IPS-15b (cell line): ENCODE measurements around the gene STK11.
"Not testable (repeated sequence)": the region's sequence is repeated elsewhere in the genome, so short reads cannot be mapped to it uniquely, and the experiment has no call there.

Experiments
- H3K27me3 ChIP-seq: one replicate; pipeline ENCODE4 v1.6.1; 2013; ENCODE audit warnings: low read length; ENCODE audit not compliant: control insufficient read depth, insufficient read depth
- H3K36me3 ChIP-seq: one replicate; pipeline ENCODE4 v1.6.1; 2013; ENCODE audit warnings: low read length; ENCODE audit not compliant: control insufficient read depth, insufficient read depth
- H3K4me1 ChIP-seq: one replicate; pipeline ENCODE4 v1.6.1; 2013; ENCODE audit warnings: mild to moderate bottlenecking, low read length; ENCODE audit not compliant: control insufficient read depth, insufficient read depth
- H3K4me3 ChIP-seq: one replicate; pipeline ENCODE4 v1.5.1; 2013; ENCODE audit warnings: low read depth, low read length
- H3K9ac ChIP-seq: one replicate; pipeline ENCODE4 v1.6.1; 2013; ENCODE audit warnings: low read depth, mild to moderate bottlenecking, low read length
- H3K9me3 ChIP-seq: one replicate; pipeline ENCODE4 v1.6.1; 2013; ENCODE audit warnings: mild to moderate bottlenecking, low read length; ENCODE audit not compliant: control insufficient read depth, insufficient read depth

STK11 gene

DNA sequence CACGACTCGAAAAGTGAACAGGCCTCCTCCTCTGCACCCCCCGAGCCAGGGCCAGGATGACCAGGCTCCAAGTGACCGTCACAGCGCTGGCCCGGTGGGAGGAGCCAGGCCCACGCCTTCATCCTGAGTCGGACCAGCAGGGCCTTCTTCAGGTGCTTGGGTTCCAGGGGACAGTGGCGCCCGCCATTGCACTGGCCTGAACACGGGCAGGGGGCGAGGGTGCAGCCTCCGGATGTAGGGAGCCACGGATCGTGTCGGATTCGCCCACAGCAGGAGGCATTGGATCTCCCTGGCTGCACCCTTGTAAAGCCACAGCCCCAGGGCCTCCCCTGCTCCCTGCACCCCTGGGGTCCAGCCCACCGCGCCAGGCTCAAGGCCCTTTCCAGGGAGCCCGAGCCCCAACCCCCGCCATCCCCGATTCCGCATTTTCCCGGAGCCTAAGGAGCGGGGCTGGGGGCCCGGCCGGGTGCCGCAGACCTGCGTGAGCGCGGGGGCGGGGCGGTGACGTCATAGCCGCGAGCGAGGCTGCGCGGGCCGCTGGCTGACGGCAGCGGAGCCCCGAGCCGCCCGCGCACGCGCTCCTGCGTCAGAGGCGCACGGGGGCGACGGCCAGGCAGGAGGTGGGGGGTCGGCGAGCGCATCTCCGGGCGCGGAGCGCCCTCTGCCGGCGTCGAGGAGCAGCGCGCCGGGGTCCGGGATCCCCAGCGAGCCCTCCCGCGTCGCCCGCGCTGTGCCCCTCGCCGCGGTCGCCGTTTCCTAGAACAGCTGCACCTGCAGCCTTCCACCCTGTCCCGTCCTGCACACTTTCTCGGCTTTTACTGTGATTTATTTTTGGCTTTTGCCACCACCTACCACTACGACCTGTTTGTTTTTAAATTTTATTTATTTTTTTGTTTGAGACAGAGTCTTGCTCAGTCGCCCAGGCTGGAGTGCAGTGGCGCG, 34.5 kb downstream of the STK11 start:
- no peaks in the 10 kb centered on the region for H3K4me1 ChIP-seq
- peak overlapping the region; percentile 49 for H3K4me3 ChIP-seq
- peak overlapping the region; percentile 79 for H3K9ac ChIP-seq
- no peaks in the 10 kb centered on the region for H3K9me3 ChIP-seq
- H3K36me3 ChIP-seq, result peaks cover 8% of the 10 kb centered on the region
- H3K27me3 ChIP-seq, result no peaks in the 10 kb centered on the region

DNA sequence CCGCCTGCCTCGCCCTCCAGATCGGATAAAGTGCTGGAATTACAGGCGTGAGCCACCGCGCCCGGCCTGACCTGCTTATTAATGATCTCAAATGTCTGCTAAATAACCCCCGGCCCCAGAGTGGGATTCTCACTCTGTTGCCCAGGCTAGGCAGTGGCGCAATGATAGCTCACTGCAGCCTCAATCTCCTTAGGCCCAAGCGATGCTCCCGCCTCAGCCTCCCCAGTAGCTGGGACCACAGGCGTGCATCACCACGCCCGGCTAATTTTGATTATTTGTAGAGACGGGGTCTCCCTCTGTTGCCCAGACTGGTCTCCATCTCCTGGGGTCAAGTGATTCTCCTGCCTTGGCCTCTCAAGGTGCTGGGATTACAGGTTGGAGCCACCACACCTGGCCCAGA, 35.3 kb downstream of the STK11 start:
- H3K9ac ChIP-seq, result no peak overlapping the region

DNA sequence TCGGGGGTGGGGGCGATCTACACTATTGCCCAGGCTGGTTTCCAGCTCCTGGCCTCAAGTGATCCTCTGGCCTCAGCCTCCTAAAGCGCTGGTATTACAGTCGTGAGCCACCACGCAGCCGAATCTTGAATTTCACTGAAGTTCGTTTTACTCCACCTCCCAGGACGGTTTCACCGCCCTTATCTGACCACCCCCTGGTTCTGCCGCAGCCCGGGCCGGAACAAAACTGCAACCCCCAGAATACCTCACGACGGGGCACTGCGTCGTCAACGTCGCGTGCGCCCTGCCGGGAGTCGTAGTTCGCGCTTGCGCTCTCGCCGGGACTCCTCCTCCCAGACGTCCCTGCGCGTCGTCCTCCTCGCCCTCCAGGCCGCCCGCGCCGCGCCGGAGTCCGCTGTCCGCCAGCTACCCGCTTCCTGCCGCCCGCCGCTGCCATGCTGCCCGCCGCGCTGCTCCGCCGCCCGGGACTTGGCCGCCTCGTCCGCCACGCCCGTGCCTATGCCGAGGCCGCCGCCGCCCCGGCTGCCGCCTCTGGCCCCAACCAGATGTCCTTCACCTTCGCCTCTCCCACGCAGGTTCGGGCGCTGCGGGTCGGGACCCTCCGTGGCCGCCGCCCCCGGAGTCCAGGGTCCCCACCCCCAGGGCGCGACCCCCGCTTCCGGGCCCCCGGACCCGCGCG, 36.0 kb downstream of the STK11 start, which contains the start of gene ATP5F1D:
Gene ATP5F1D, plus strand, starts transcription at position 335 of the 679 bp plus-strand sequence. Its CDS starts 100 bp downstream, at position 435.
- Histone ChIP-seq H3K4me3 (peak within 1 kb of the TSS; percentile 77), H3K36me3 (no peaks in the 10 kb centered on the region), H3K27me3 (no peaks in the 10 kb centered on the region), H3K9me3 (no peaks in the 10 kb centered on the region), H3K9ac (peak within 1 kb of the TSS; percentile 54), H3K4me1 (no peaks in the 10 kb centered on the region)

More for the DNA sequence above, 35.3 kb downstream of the STK11 start:
- Histone ChIP-seq H3K9me3 (no peaks in the 10 kb centered on the region), H3K4me3 (no peak overlapping the region), H3K36me3 (no peaks in the 10 kb centered on the region), H3K4me1 (no peaks in the 10 kb centered on the region), H3K27me3 (no peaks in the 10 kb centered on the region)

DNA sequence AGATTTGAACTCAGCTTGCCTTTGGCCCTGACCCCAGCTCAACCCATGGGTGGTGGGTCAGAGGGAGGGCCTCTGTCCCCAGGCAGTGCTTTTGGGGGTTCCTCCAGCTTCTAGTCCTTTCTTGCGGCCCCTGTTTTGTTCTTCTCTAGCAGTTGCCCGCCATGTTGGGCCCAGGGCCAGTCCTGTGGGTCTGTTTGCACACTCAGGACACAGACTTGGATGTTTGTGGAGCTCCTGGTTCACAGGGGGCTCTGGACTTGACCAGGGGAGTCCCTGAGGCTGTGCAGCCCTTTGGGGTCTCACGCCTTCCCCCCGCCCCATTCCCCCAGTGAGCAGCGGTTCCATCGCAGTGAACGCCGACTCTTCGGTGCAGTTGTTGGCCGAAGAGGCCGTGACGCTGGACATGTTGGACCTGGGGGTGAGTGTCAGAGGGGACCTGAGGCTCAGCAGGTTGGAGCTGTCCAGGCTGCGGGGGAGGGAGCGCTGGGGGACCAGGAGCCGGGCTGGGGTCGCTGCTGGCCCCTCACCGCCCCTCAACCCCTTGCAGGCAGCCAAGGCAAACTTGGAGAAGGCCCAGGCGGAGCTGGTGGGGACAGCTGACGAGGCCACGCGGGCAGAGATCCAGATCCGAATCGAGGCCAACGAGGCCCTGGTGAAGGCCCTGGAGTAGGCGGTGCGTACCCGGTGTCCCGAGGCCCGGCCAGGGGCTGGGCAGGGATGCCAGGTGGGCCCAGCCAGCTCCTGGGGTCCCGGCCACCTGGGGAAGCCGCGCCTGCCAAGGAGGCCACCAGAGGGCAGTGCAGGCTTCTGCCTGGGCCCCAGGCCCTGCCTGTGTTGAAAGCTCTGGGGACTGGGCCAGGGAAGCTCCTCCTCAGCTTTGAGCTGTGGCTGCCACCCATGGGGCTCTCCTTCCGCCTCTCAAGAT, 38.5 kb downstream of the STK11 start:
- Histone ChIP-seq H3K27me3 (no peaks in the 10 kb centered on the region), H3K4me3 (no peak overlapping the region), H3K9ac (no peak overlapping the region), H3K4me1 (no peaks in the 10 kb centered on the region), H3K9me3 (no peaks in the 10 kb centered on the region), H3K36me3 (no peaks in the 10 kb centered on the region)

DNA sequence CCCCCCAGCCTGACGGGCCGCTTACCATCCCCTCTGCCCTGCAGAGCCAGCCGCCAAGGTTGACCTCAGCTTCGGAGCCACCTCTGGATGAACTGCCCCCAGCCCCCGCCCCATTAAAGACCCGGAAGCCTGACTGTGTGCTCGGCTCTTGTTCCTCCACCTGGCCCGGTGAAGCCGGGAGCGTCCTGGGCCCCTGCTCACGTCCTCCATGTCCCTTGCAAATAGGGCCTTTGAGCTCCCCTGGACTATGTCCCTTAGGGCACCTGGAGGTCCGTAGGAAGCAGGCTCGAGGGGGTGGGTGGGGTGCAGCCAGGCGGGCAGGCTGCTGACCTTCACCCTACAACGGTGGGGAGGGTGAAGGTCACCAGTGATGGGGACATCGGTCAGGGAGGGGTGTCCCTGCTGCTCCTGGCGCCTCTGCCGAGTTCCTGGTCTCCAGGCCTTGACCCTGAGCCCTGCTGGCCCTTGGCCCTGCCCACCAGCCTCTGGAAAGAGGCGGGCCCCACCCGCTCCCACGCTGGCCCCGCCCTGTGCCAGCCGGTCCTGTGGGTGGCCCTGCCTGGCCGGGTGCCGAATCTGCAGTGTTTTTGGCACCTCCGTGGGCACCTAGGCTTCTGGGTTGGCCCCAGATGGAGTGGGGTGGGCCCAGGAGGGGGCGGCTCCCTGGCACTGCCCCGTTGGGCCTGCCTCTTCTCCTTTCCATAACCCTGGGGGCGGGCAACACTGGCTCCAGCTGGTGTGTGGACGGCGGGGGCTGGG, 39.3 kb downstream of the STK11 start:
- H3K9ac ChIP-seq, result no peak overlapping the region
- no peaks in the 10 kb centered on the region for H3K9me3 ChIP-seq
- no peaks in the 10 kb centered on the region for H3K36me3 ChIP-seq
- no peaks in the 10 kb centered on the region for H3K4me1 ChIP-seq
- no peaks in the 10 kb centered on the region for H3K27me3 ChIP-seq
- no peak overlapping the region for H3K4me3 ChIP-seq

DNA sequence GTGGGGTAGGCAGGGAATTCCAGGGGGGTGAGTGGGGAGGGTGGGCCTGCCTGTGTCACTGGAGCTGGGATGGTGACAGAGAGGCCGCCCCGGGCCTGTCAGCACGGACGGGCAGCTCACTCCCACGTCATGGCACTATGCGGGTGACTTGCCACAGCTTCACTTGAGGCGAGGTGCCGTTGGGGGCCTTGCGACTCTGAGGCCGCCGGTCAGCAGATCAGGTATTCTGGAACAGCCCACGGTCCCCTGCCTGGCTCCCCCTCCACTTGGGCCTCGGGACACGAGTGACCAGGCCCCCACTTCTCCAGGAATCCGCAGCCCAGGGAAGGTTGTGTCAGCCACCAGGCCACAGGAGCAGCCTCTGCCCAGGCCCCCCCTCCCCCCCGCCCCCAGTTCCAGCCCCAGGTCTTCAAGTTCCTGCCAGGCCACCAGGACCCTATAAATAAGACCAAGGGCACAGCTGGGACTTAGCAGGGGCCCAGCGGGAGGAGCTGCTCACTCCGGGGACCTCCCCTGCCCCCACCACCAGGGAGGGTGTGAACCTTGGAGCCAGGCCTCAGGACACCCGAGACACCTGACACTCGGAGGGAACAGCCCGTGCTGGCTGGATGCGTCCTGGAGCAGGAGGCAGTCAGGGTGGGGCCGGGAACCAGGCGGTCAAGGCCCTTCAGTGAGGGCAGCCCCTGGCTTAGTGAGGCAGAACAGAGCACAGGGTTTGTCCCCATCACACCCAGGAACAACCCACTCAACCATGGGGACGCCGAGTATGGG, 40.1 kb downstream of the STK11 start:
- no peaks in the 10 kb centered on the region for H3K27me3 ChIP-seq
- no peak overlapping the region for H3K9ac ChIP-seq

DNA sequence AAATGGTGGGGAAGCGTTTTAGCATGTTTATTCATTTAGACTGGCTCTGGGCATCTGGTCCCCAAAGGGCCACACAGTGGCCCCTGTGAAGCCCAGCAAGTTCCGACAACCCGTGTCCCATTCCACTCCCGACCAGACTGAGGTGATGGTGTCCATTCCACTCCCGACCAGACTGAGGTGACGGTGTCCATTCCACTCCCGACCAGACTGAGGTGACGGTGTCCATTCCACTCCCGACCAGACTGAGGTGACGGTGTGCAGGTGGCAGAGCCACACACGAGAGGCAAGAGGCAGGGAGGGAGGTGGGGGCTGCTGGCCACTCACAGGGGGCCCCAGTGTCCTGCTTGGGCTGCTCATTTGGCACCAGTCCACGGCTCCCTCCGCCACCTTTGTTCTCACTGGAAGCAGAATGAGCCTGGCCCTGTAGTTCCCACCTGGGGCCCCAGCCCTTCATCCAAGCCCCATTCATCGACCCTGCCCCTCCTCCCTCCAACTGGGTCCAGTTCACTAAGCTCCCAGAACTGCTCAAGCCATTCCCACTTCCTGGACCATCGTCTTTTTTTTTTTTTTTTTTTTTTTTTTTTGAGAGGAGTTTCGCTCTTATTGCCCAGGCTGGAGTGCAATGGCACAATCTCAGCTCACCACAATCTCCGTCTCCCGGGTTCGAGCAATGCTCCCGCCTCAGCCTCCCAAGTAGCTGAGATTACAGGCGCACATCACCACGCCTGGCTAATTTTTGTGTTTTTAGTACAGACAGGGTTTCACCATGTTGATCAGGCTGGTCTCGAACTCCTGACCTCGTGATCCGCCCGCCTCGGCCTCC, 40.9 kb downstream of the STK11 start:
- H3K27me3 ChIP-seq, H3K9me3 ChIP-seq, H3K4me3 ChIP-seq, H3K9ac ChIP-seq, H3K36me3 ChIP-seq, H3K4me1 ChIP-seq: not testable (repeated sequence)

More for the DNA sequence above, 40.1 kb downstream of the STK11 start:
- H3K4me1 ChIP-seq, result no peaks in the 10 kb centered on the region
- no peaks in the 10 kb centered on the region for H3K9me3 ChIP-seq
- no peaks in the 10 kb centered on the region for H3K36me3 ChIP-seq
- H3K4me3 ChIP-seq, result no peak overlapping the region

DNA sequence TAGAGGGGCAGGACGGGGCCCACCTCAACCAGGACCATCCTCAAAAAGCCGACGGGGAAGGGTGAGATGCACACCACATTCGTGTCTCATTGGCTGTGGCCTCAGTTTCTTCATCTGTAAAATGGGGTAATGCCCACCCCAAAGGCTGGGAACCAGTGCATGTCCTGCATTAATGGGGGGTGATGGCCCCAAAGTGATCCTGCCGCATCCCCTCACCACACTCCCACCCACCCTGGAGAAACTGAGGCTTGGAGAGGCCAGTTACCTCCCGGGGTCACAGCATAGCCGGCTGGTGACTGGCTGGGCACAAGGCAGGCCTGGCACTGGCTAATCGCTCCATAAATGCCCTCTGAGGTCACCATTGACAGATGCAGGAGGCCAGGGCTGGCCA, 42.2 kb downstream of the STK11 start:
- Histone ChIP-seq H3K4me1 (no peaks in the 10 kb centered on the region), H3K9me3 (no peaks in the 10 kb centered on the region)

DNA sequence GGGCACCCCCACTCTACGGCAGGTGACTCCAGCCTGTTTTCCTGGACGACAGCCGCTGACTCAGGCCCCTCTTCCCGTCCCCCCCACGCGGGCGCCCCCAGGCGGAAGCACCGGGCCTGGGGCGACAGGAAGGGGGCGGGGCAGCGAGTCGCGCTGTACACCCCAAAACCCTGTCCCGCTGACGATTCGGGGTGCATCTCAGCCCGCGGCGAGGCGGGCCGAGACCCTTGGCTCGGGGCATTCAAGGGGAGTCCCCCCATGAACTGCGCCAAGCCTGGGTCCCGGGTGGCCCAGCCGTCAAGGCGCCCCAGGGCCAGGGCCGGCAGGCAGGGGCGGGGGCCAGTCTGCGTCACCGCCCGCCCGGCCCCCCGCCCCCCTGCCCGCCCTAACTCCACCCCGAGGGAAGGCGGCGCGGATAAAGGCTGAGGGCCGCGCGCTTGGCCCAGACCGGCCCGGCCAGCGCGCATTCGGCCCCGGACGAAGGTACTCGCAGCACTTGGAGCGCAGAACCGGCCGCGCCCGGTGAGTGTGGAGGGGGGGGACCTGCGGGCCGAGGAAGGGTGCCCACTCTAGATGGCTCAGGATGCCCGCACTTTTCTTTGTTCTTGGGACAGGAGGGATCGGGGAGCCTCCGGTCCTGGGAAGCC, 42.7 kb downstream of the STK11 start, which contains the start of gene MIDN:
Gene MIDN, plus strand, starts transcription at position 445 of the 647 bp plus-strand sequence. CDS start 1,714 bp downstream, outside the sequence.
- no peaks in the 10 kb centered on the region for H3K9me3 ChIP-seq
- H3K4me3 ChIP-seq, result peak within 1 kb of the TSS; percentile 60
- H3K36me3 ChIP-seq, result peaks cover 6% of the 10 kb centered on the region
- H3K9ac ChIP-seq, result no peak within 1 kb of the TSS
- no peaks in the 10 kb centered on the region for H3K27me3 ChIP-seq
- H3K4me1 ChIP-seq, result no peaks in the 10 kb centered on the region

More for the DNA sequence above, 42.2 kb downstream of the STK11 start:
- peaks cover 6% of the 10 kb centered on the region for H3K36me3 ChIP-seq
- H3K9ac ChIP-seq, result no peak overlapping the region
- peak overlapping the region; percentile 46 for H3K4me3 ChIP-seq
- H3K27me3 ChIP-seq, result no peaks in the 10 kb centered on the region
